Erythroblast (primary cell): Measurements from ENCODE around the gene DDR1.

ENCODE experiments used
- GATA1 ChIP-seq: IDR thresholded peaks from 2 replicates; pipeline ENCODE4 v1.6.1; 2011; ENCODE audit warnings: low read depth, mild to moderate bottlenecking, control low read depth, low read length, moderate library complexity
- POLR2A ChIP-seq: IDR thresholded peaks from 2 replicates; pipeline ENCODE4 v1.6.1; 2011; ENCODE audit warnings: mild to moderate bottlenecking, low read length

DNA sequence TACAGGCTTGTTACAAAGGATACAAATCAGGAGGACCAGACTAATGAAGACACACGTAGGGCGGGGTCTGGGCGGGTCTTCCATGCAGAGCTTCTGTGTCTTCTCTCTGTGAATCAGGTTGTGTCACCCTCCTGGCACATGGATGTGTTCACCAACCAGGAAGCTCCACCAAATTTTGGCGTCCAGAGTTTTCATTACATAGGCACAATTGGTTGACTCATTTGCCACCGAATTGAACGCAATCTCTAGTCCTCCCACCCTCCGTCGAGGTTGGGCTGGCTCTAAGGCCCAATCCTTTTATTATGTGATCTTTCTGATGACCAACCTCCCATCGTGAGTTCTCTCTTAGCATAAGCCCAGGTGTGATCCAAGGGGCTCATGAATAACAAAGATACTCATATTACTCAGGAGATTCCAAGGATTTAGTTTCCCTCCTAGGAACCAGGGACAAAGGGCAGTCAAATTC, 36.3 kb upstream of the DDR1 start:
- no peak for TF ChIP-seq POLR2A
- no peak for TF ChIP-seq GATA1
